CD8-positive, alpha-beta memory T cell (primary cell): ENCODE results near the gene PTRH1. TPM values are rescaled to one million over a fixed set of nuclear protein-coding genes. Genes with fewer than 3 reads are reported as not detected.

Experiments
- CTCF ChIA-PET: fragments of 350-600 bp; sonication (Branson Sonifier 250); formaldehyde crosslinking; loops from one replicate; lab custom pipeline; 2021; ENCODE audit warnings: antibody characterized with exemption; lab: Charles Lee
- POLR2A ChIA-PET: fragments of 350-600 bp; sonication (Branson Sonifier 250); formaldehyde crosslinking; loops from one replicate; lab custom pipeline; 2021; ENCODE audit warnings: antibody characterized with exemption; lab: Charles Lee
- DNase-seq, 5 donors: peaks; one replicate each; pipeline versions ENCODE4 v3.0.0 to v3.0.0-alpha.2; 2020 to 2022; ENCODE audit warnings: mixed read lengths in 1 of 5
- H3K27ac ChIP-seq: one replicate; pipeline ENCODE4 v1.7.0; 2013; ENCODE audit warnings: low read depth, mild to moderate bottlenecking, low read length, moderate library complexity
- H3K27me3 ChIP-seq: 2 replicates; pipeline ENCODE4 v1.7.0; 2013; ENCODE audit warnings: low read length, mild to moderate bottlenecking; ENCODE audit not compliant: insufficient read depth, poor library complexity, severe bottlenecking
- H3K36me3 ChIP-seq: 2 replicates; pipeline ENCODE4 v1.7.0; 2013; ENCODE audit warnings: mild to moderate bottlenecking, low read length, moderate library complexity; ENCODE audit not compliant: insufficient read depth
- H3K4me1 ChIP-seq: 2 replicates; pipeline ENCODE4 v1.7.0; 2013; ENCODE audit warnings: mild to moderate bottlenecking, low read length, moderate library complexity; ENCODE audit not compliant: insufficient read depth
- H3K4me3 ChIP-seq: 2 replicates; pipeline ENCODE4 v1.7.0; 2013; ENCODE audit warnings: mild to moderate bottlenecking, low read length
- H3K9me3 ChIP-seq: 2 replicates; pipeline ENCODE4 v1.7.0; 2013; ENCODE audit warnings: mild to moderate bottlenecking, low read length
- H3K27ac Mint-ChIP-seq, 8 donors: one replicate each; pipeline ENCODE4 v1.8.0; 2020 to 2021; ENCODE audit warnings: mixed read lengths in 8 of 8, mild to moderate bottlenecking in 6 of 8, inconsistent platforms in 3 of 8, moderate library complexity in 3 of 8
- H3K27me3 Mint-ChIP-seq, 2 donors: one replicate each; pipeline ENCODE4 v1.8.0; 2020 to 2021; ENCODE audit warnings: mixed read lengths in 2 of 2, mild to moderate bottlenecking in 1 of 2, moderate library complexity in 1 of 2
- H3K36me3 Mint-ChIP-seq, 3 donors: one replicate each; pipeline ENCODE4 v1.8.0; 2020 to 2021; ENCODE audit warnings: mixed read lengths in 3 of 3, inconsistent platforms in 1 of 3, mild to moderate bottlenecking in 1 of 3
- H3K4me1 Mint-ChIP-seq, 3 donors: one replicate each; pipeline ENCODE4 v1.8.0; 2020 to 2021; ENCODE audit warnings: mixed read lengths in 3 of 3, inconsistent platforms in 1 of 3, mild to moderate bottlenecking in 1 of 3
- H3K4me3 Mint-ChIP-seq, 7 donors: one replicate each; pipeline ENCODE4 v1.8.0; 2020 to 2021; ENCODE audit warnings: mixed read lengths in 7 of 7, mild to moderate bottlenecking in 6 of 7, moderate library complexity in 4 of 7, inconsistent platforms in 2 of 7
- H3K9me3 Mint-ChIP-seq, 5 donors: one replicate each; pipeline ENCODE4 v1.8.0; 2020 to 2022; ENCODE audit warnings: mixed read lengths in 5 of 5, mild to moderate bottlenecking in 3 of 5, moderate library complexity in 2 of 5, inconsistent platforms in 1 of 5
- polyA plus RNA-seq: library from polyadenylated mRNA; unstranded; fragments of 300-500 nt; fragmentation: Illumina TruSeq; gene quantifications from one replicate; pipeline ENCODE4 v1.2.3, GENCODE V29; 2021
- total RNA-seq, 2 experiments: library from RNA; stranded (reverse); gene quantifications; one replicate each; pipeline ENCODE4 v1.2.3, GENCODE V29; 2021

The PTRH1 gene
- total and polyA plus RNA-seq, 3 experiments from 2014 or later = 34.4 to 40.7 (median 35.9) TPM

GRCh38 chr9:127723013-127723412 is 7.5 kb upstream of the PTRH1 start:
- CTCF ChIA-PET = no interaction called here

DNA sequence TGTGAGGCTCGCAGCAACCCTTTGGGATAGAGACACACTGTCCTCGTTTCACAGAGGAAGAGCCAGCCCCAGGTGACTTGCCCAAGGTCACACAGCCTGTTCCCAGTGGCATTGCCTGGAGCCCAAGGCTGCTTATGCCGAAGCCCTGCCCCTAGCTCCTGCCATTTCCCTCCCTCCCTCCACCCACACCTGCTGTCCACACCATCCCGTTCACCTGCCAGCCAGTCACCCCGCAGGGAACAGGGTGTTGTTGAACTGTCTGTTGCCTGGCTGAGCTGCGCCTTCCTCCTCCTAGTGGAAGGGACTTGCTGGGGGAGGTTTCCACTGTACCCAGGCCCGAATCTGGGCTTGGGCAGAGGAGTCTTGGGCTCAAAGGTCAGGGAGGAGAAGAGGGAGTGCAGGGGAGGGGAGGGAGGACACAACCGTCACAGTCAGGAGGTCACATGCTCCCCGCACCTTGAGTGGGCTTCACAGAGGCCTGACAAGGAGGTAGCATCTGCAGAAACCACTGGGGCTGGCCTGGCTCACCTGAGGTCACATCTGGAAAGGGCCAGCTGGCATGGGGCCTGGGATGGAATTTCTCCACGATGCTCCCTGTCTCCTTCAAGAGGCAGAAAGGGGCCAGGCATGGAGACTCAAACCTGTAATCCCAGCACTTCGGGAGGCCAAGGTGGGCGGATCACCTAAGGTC is 6.7 kb upstream of the PTRH1 start:
- Mint-ChIP-seq H3K4me1 (peaks cover 26 to 37% (median 27%) of the 10 kb centered on the region in 3 donors), H3K4me3 (peak overlapping the region in 4 of 7 donors; percentile 29 to 90 (median 65)), H3K36me3 (peaks cover 0 to 5% (median 2%) of the 10 kb centered on the region in 3 donors), H3K9me3 (no peaks in the 10 kb centered on the region), H3K27ac (peak overlapping the region in 6 of 8 donors; percentile 11 to 95 (median 62)), H3K27me3 (no peaks in the 10 kb centered on the region)
- no peak for DNase-seq
- POLR2A ChIA-PET = interaction anchor here (0.6 kb wide), 1 partner anchor 22 kb away, joined by 7 read pairs; no protein-coding TSS in a partner anchor
- Histone ChIP-seq H3K4me3 (no peak overlapping the region), H3K27me3 (no peaks in the 10 kb centered on the region), H3K27ac (no peak overlapping the region), H3K36me3 (no peaks in the 10 kb centered on the region), H3K9me3 (no peaks in the 10 kb centered on the region), H3K4me1 (peaks cover 30% of the 10 kb centered on the region)
- CTCF ChIA-PET = interaction anchor here (5.1 kb wide), 1 partner anchor 12 kb away, joined by 37 read pairs; the partner anchor contains the start of gene TOR2A

More at GRCh38 chr9:127723013-127723412, 7.5 kb upstream of the PTRH1 start:
- Mint-ChIP-seq H3K4me1 (peaks cover 26 to 37% (median 27%) of the 10 kb centered on the region in 3 donors), H3K36me3 (peaks cover 0 to 5% (median 2%) of the 10 kb centered on the region in 3 donors), H3K9me3 (no peaks in the 10 kb centered on the region), H3K4me3 (no peak overlapping the region), H3K27me3 (no peaks in the 10 kb centered on the region), H3K27ac (peak overlapping the region in 4 of 8 donors; percentile 51 to 64 (median 58))
- H3K9me3 ChIP-seq = no peaks in the 10 kb centered on the region
- H3K27me3 ChIP-seq = no peaks in the 10 kb centered on the region
- H3K27ac ChIP-seq = no peak overlapping the region
- no peak overlapping the region for H3K4me3 ChIP-seq
- no peaks in the 10 kb centered on the region for H3K36me3 ChIP-seq
- peaks cover 30% of the 10 kb centered on the region for H3K4me1 ChIP-seq
- POLR2A ChIA-PET = no interaction called here
- DNase-seq = no peak

DNA sequence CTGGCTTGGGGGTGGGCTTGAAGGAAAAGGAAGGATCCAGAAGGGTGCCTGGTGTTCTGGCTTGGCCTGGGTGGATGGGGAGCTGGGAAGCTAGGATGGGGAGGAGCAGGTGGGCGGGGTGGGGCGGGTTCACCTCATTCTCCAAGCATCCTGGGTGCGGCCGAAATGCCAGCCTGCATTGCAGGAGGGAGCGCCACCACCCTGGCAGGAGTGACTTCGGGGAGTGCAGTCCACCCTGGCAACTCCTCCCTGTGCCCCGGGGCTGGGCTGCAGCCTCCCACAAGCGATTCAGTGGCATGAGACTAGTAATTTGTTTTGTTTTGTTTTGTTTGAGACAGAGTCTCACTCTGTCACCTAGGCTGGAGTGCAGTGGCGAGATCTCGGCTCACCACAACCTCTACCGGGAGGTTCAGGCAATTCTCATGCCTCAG is 5.9 kb upstream of the PTRH1 start:
- POLR2A ChIA-PET = interaction anchor here (0.6 kb wide), 1 partner anchor 23 kb away, joined by 7 read pairs; no protein-coding TSS in a partner anchor
- Histone ChIP-seq H3K9me3 (no peaks in the 10 kb centered on the region), H3K36me3 (no peaks in the 10 kb centered on the region), H3K4me1 (peaks cover 31% of the 10 kb centered on the region), H3K27ac (no peak overlapping the region), H3K4me3 (no peak overlapping the region), H3K27me3 (no peaks in the 10 kb centered on the region)
- H3K4me3 Mint-ChIP-seq = peak overlapping the region; percentile 56 to 90 (median 79)
- CTCF ChIA-PET = interaction anchor here (5.1 kb wide), 1 partner anchor 13 kb away, joined by 37 read pairs; the partner anchor contains the start of gene TOR2A
- no peaks in the 10 kb centered on the region for H3K9me3 Mint-ChIP-seq
- H3K27me3 Mint-ChIP-seq = no peaks in the 10 kb centered on the region
- peaks cover 0 to 5% (median 2%) of the 10 kb centered on the region in 3 donors for H3K36me3 Mint-ChIP-seq
- peak overlapping the region; percentile 70 to 95 (median 84) for H3K27ac Mint-ChIP-seq
- DNase-seq = peak in 1 of 5 donors; percentile 32
- H3K4me1 Mint-ChIP-seq = peaks cover 26 to 38% (median 27%) of the 10 kb centered on the region in 3 donors

DNA sequence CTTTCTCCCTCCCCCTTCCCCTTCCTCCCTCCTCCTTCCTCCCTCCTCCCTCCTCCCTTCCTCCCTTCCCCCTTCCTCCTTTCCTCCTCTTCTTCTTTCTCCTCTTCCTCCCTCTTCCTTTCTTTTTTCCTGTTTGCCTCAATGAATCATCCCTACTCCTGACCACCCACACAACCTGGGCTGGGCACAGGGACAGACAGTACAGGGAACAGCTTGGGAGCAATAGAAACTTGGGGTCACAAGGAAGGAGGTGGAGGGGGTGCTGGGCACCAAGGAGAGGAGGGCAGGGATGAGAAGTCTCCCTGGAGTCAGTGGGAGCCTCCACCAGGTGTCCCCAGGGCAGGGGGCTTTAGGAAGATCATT is 5.4 kb upstream of the PTRH1 start:
- no peak for DNase-seq
- no peaks in the 10 kb centered on the region for H3K36me3 ChIP-seq
- Mint-ChIP-seq H3K4me1 (peaks cover 31 to 43% (median 32%) of the 10 kb centered on the region in 3 donors), H3K9me3 (no peaks in the 10 kb centered on the region), H3K36me3 (peaks cover 0 to 6% (median 2%) of the 10 kb centered on the region in 3 donors), H3K4me3 (peak overlapping the region; percentile 56 to 90 (median 79)), H3K27ac (peak overlapping the region; percentile 65 to 95 (median 84)), H3K27me3 (peaks cover 0 to 2% of the 10 kb centered on the region in 2 donors)
- H3K27ac ChIP-seq = no peak overlapping the region
- CTCF ChIA-PET = interaction anchor here (5.1 kb wide), 1 partner anchor 13 kb away, joined by 37 read pairs; the partner anchor contains the start of gene TOR2A
- POLR2A ChIA-PET = interaction anchor here (0.6 kb wide), 1 partner anchor 105 kb away, joined by 3 read pairs; no protein-coding TSS in a partner anchor
- H3K27me3 ChIP-seq = no peaks in the 10 kb centered on the region
- H3K9me3 ChIP-seq = no peaks in the 10 kb centered on the region
- peaks cover 36% of the 10 kb centered on the region for H3K4me1 ChIP-seq
- no peak overlapping the region for H3K4me3 ChIP-seq

DNA sequence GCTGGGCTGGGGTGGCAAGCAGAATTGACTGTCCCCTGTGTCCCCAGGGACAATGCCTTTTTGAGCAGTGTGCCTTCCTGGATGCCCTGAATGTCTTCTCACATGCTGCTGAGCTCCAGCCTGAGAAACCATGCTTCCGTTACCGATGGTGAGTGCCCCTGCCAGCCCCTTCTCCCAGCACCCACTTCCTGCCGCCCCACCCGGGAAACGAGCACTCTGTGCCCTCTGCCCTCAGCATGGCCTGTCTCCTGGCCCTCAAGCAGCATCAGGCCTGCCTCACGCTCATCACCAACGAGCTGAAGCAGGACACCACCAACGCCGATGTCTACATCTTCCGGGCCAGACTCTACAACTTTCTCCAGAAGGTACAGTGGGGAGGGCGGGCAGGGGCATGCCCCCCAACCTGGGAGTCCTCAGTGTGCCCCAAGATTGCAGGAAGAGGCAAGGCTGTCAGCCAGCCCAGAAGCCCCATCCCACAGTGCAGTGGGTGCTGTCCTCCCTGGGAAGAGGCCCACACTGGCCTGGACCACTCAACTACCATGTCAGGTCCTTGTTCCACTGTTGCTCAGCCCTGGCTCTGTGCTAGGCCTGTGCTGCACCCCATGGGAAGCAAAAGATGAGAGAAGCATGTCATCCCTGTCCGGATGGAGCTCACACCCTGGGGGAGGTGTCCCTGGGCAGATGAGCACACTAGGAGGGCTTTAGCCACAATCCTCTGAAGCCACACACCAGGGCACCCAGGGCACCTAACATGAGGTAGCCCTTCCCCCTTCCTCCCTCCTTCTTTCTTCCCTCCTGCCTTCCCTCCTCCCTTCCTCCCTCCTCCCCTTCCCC is 4.8 kb upstream of the PTRH1 start:
- Mint-ChIP-seq H3K9me3 (no peaks in the 10 kb centered on the region), H3K4me3 (peak overlapping the region; percentile 63 to 92 (median 81)), H3K4me1 (peaks cover 35 to 49% (median 37%) of the 10 kb centered on the region in 3 donors), H3K27me3 (peaks cover 0 to 2% of the 10 kb centered on the region in 2 donors), H3K27ac (peak overlapping the region; percentile 74 to 97 (median 94)), H3K36me3 (peaks cover 0 to 10% (median 1%) of the 10 kb centered on the region in 3 donors)
- ChIA-PET POLR2A (interaction anchor here (0.6 to 1.2 kb wide), 2 partner anchors 15 to 104 kb away, joined by 3 to 4 read pairs; partner anchors contain the start of gene TOR2A), CTCF (interaction anchor here (1.1 to 5.1 kb wide), 2 partner anchors 9 to 14 kb away, joined by 3 to 37 read pairs; partner anchors contain the start of gene TOR2A)
- peak overlapping the region; percentile 39 for H3K4me3 ChIP-seq
- H3K36me3 ChIP-seq = no peaks in the 10 kb centered on the region
- H3K9me3 ChIP-seq = no peaks in the 10 kb centered on the region
- H3K4me1 ChIP-seq = peaks cover 36% of the 10 kb centered on the region
- H3K27ac ChIP-seq = peak overlapping the region; percentile 31
- H3K27me3 ChIP-seq = no peaks in the 10 kb centered on the region
- peak in 4 of 5 donors; percentile 34 to 68 (median 56) for DNase-seq

- H3K9me3 ChIP-seq = no peaks in the 10 kb centered on the region
- H3K4me1 ChIP-seq = peaks cover 43% of the 10 kb centered on the region
- no peaks in the 10 kb centered on the region for H3K9me3 Mint-ChIP-seq
- ChIA-PET POLR2A (no interaction called here), CTCF (interaction anchor here (5.1 kb wide), 1 partner anchor 16 kb away, joined by 37 read pairs; the partner anchor contains the start of gene TOR2A)
- no peaks in the 10 kb centered on the region for H3K27me3 ChIP-seq
- peaks cover 39 to 59% (median 43%) of the 10 kb centered on the region in 3 donors for H3K4me1 Mint-ChIP-seq
- H3K27me3 Mint-ChIP-seq = peaks cover 0 to 2% of the 10 kb centered on the region in 2 donors
- no peaks in the 10 kb centered on the region for H3K36me3 ChIP-seq
- H3K36me3 Mint-ChIP-seq = peaks cover 0 to 7% (median 1%) of the 10 kb centered on the region in 3 donors
- DNase-seq = no peak
- H3K4me3 ChIP-seq = no peak overlapping the region
- no peak overlapping the region for H3K27ac ChIP-seq
- H3K4me3 Mint-ChIP-seq = peak overlapping the region in 2 of 7 donors; percentile 23 to 54
- H3K27ac Mint-ChIP-seq = peak overlapping the region in 4 of 8 donors; percentile 66 to 85 (median 78)
These were observed 2.3 kb upstream of the PTRH1 start for GRCh38 chr9:127717766-127718165.

DNA sequence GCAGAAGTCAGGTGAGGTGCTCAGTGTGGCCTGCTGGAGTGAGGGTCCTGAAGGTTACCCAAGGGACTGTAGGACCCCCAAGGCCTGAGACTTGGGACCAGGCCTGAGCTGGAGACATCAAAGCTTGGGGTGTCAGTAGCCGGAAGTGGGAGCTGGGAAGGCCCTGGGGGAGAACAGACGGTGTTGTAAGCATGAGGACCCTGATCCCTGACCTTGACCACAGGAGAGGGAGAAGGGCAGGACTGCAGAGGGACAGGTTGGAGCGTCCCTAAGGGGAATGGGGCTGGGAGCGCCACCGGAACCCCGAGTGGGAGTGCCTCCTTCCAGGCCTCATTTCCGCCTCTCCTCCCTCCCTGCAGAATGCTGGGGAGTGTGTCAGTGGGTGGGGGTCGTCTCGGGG is 949 bp upstream of the PTRH1 start:
- H3K36me3 Mint-ChIP-seq = peaks cover 0 to 7% (median 1%) of the 10 kb centered on the region in 3 donors
- no peaks in the 10 kb centered on the region for H3K9me3 Mint-ChIP-seq
- ChIA-PET CTCF (interaction anchor here (1.2 to 3.4 kb wide), 4 partner anchors 18 to 213 kb away, joined by 4 to 29 read pairs (median 6); partner anchors contain the start of genes STXBP1 and TOR2A), POLR2A (interaction anchor here (0.6 to 1.8 kb wide), 2 partner anchors 18 to 53 kb away, joined by 3 to 6 read pairs; partner anchors contain the start of gene TOR2A)
- Histone ChIP-seq H3K4me3 (peak overlapping the region; percentile 91), H3K27ac (peak overlapping the region; percentile 78), H3K27me3 (no peaks in the 10 kb centered on the region), H3K4me1 (peaks cover 38% of the 10 kb centered on the region), H3K9me3 (no peaks in the 10 kb centered on the region), H3K36me3 (no peaks in the 10 kb centered on the region)
- no peak for DNase-seq
- peaks cover 0 to 2% of the 10 kb centered on the region in 2 donors for H3K27me3 Mint-ChIP-seq
- peak overlapping the region; percentile 63 to 99 (median 98) for H3K27ac Mint-ChIP-seq
- H3K4me3 Mint-ChIP-seq = peak overlapping the region in 6 of 7 donors; percentile 83 to 99 (median 98)
- H3K4me1 Mint-ChIP-seq = peaks cover 42 to 53% (median 43%) of the 10 kb centered on the region in 3 donors
